ENCODE results near the gene ZNF544.
A peak's percentile ranks its signal among the peaks of the same experiment; 100 is the strongest.

The ZNF544 gene
- total RNA-seq: 21.6 reads per million, percentile 48 among the genes with 10 or more reads in this experiment

DNA sequence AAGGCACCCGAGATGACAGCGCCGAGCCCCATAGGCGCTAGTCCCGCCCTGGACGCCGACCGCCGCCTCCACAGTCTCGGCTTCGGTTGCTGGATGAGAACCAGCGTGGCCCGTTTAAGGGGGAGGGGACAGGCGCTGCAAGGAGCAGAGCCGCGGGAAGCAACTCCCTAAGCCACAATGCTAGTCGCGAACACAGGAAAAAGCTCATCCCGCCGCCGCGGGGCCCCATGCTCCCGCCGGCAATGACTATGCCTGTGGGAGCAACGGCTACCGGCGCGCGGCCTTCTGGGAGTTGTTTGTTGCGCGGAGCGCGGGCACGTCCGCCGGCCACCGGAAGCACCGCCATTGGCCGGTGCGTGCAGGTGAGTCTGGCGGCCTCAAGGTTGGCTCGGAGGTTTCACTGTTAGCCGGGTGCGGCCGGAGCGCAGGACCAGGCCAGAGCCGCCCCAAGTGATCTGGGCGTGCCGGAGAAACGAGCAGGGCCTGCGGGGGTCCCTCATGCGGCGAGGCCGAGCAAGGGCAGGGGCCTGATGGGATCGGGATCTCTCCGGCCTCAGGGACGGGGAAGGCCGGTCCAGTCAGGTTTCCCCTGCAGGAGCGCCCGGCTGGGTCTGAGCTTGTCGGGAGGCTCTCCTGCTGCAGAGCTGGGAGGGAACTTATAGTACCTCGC lies at the start of gene ZNF544:
ZNF544 (plus strand) TSS at position 330 of the 670 bp plus-strand sequence. CDS start 15,110 bp downstream, outside the sequence.
- DNase-seq: peak; percentile 10

DNA sequence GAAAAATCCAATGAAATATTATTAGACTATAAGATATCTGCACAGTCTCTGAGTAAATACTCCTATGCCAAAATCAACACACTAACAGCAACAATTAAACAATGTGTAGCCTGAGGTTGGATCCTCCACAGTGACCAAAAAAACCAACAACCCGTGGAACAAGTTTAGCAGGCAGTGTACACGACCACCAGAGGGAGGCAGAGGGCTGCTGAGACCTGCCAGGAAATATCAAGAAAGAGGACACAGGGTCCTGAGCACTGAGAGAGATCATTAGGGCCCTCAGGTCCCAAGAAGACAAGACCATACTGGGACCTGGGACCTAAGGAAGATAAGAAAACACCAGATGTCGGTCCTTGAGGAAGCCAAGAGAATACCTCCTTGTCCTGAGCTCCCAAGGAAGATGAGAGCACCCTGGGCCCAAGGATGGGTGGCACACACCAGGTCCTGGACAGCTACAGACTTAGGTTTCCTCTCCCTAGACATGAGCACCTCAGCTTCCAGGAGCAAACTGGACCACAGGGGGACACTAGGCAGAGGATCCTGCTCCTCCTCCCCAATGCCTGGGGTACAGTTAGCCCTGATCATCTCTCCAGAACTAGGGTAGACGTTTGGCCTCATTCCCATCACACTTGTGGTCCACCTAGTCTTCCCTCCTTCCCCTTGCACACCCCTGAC lies 46.7 kb upstream of the ZNF544 start:
- peak; percentile 47 for DNase-seq

DNA sequence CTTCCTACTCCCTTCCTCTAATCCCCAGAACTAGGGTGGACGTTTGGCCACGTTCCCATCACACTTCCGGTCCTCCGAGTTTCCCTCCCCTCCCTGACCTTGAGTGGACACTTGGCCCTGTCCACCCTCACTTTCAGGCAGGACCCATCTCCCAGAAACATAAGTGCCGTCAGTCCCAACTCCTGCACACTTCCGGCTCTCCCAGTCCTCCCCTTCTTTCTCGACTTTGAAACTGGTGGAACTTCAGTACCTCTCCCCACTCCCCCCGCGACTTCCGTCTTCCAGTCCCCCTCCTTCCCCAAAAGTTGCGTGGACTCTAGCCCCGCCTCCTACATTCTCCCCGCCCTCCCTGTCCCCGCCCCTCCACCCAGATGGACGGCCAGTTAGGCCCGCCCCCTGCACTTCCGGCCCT lies 46.1 kb upstream of the ZNF544 start:
- peak; percentile 72 for DNase-seq

DNA sequence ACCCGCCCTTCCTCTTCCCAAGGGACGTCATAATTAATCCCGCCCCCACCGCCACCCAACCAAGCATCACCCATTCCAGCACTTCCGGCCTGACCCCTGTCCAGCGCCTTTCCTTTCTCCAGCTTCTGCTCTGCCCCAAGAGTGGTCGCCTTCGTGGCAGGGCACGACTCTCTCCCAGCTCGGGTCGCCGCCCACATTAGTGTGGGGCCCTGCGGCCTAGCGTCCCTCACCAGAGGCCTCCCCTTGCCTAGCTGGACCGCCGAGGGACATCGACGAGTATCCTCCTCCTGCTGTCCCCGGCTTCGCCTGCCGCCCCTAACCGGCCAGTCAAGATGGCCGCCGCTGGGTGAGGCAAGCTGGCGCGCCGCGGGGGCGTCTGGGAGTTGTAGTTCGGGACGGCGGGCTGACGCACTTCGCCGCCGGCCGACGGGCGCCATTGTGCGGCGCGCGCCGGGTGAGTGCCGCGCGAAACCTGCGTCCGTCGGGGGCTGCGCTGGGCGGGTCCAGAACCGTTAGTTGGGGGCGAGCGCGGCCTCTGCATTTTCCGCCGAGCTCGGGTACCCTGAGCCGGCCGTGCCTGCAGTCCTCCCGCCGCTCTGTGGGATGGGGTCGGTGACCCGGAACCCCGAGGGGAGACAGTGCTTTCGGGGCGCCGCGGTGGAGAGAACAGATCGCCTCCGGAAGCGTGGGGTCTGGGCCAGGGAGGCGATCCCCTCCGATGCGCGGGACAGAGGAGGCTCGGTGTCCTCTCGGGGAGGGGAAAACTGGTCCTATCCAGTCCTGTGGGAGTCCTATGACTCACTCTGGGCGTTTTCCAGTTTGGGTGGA lies 45.5 kb upstream of the ZNF544 start, which contains the start of gene ZNF274:
ZNF274 (plus strand) TSS at position 73 of the 828 bp plus-strand sequence. CDS start 905 bp downstream, outside the sequence.
- DNase-seq: peak; percentile 91

DNA sequence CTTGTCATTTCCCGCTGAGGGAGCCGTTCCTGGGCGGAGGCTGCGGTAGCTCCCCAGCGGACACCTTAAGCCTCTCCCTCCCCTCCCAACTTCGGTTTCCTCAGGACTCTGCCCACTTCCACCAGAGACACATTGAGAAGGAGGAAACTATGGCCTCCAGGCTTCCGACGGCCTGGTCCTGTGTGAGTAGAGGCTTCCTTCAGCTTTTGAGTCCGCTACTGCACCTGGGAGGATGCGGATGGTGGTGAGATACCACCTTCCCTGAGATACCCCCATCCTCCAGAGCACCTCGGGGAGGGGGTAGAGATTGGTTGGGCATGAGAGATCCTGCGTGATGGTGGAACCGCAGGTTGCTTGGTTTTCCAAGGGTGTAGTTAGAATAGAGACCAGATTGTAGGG lies 44.9 kb upstream of the ZNF544 start:
- DNase-seq: no peak

DNA sequence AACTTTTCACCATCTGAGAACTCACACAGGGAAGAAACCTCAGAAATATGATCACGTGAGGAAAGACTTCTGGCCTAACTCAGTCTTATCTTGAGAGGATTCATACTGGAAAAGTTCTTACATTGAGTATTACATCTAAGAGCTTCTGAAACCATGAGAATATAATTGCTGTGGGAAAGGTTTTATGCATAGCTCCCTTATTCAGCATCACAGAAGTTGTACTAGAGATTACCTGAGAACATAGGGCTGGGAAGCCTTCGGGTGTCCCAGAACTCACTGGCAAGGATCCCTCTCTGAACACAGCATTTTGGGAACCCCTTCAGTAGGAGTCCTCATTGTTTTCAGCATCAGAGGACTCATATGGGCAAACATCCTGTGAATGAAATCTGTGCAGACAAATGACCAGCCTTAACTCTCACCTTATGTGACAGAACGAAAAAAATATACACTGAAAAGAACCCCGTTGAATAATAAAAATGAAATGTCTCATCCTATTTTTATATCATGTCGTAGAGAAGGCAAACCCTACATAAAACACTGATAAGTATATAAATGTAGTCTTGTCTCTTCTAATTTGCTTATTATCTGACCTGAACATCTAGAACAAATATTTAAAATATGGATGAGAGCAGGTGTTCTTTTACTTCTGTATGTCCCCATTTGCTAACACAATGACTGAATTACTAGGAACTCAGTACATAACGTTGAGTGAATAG lies 31.7 kb upstream of the ZNF544 start:
- DNase-seq: no peak

DNA sequence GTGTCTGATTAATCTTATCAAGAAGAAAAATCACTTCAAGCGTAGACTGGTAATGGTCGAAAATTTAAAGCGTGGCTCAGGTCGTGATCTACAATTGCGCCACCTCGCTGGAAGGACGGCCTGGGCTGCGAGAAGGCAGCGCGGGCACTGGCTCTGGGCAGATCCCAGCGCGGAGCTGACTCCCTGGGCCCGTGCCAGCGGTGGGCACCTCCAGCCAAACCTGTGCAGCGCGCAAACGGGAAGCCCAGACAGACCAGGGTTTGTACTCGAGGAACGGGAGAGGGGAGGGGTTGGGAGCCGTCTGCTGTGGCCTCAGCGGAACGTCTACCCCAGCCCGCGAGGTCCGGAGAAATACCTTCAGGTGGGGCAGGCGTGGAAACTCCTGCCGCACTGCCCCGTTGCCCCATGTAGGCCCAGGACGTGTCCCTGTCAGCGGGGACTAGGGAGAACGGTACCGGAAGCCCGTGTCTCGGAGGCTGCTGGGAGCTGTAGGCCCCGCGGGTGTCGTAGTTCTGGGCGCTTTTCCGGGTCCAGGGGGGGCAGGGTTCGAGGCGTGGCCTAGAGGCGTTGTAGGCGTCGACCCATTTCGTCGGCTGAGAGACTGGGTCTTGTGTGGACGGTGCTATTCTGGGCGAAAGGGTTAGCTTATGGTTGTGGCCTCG lies 24.8 kb upstream of the ZNF544 start:
- no peak for DNase-seq

DNA sequence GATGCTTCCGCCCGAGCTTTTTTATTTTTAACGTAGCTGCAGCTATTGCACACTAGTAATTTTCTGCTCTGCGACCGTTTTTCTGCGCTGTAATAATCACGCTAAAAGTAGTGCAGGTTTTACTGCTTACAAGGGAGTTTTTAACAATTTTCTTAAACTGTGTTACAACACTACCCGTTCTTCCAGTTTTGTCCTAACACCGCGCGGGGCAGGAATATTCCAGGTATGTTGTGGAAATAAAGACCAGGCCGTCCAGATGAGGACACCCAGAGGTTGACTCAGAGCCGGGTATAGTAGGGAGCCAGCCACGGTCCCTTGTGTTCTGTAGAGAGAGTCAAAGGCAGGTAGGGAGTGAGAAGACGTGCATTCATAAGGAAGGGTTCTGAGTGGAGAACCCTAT lies 24.1 kb upstream of the ZNF544 start:
- DNase-seq: no peak

DNA sequence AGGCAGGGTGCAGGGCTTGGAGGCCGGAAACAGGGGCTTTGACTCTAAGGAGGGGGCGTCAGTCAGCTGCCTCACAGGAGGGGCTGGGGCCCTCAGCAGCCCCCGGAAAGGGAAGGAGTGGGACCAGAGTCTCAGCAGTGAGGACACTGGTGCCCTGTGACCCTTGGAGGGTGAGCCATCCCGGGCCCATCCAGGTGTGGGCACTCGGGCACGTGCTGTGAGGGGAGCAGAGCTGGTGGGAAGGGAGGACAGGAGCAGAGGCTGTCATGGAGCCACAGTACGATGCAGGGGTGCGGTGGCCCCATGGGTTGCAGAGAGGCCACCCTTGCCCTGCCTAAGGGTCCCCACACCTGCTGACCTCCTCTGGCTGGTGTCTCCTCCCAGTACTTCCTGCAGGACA lies 19.1 kb upstream of the ZNF544 start:
- DNase-seq: no peak

DNA sequence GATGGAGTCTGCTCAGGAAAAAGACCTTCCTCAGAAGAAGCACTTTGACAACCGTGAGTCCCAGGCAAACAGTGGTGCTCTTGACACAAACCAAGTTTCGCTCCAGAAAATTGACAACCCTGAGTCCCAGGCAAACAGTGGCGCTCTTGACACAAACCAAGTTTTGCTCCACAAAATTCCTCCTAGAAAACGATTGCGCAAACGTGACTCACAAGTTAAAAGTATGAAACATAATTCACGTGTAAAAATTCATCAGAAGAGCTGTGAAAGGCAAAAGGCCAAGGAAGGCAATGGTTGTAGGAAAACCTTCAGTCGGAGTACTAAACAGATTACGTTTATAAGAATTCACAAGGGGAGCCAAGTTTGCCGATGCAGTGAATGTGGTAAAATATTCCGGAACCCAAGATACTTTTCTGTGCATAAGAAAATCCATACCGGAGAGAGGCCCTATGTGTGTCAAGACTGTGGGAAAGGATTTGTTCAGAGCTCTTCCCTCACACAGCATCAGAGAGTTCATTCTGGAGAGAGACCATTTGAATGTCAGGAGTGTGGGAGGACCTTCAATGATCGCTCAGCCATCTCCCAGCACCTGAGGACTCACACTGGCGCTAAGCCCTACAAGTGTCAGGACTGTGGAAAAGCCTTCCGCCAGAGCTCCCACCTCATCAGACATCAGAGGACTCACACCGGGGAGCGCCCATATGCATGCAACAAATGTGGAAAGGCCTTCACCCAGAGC lies 16.2 kb upstream of the ZNF544 start:
- DNase-seq: no peak

DNA sequence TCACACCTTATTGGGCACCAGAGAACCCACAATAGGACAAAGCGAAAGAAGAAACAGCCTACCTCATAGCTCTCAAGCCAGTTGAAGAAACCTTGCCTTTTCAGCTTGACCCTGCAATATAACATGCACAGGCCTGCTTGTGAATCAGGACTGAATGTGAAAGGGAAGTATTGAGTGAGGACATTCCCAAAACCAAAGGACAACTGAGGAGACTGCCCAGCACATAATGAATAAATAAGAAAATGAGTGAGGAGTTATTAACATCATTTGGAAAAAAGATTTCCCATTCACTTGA lies 15.7 kb upstream of the ZNF544 start:
- DNase-seq: no peak

DNA sequence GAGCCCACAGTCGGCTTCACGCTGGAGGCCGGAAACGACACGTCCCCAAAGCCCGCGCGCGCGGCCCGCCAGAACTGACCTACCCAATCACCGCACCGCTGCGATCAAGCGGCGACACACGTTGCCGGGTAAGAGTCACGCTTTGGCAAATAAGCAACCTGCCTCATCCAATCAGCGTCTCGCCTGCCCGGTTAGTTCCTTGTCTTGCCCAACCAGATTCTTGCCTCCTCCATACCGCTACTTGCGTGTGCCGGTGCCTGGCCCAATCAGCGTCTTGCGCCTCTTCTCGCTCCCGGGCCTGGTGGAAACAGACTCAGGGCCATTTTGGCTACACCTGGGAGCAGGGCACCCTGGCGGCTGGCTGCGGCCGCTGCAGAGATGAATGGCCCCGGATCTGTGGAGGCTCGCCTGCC lies 11.6 kb upstream of the ZNF544 start:
- DNase-seq: no peak

DNA sequence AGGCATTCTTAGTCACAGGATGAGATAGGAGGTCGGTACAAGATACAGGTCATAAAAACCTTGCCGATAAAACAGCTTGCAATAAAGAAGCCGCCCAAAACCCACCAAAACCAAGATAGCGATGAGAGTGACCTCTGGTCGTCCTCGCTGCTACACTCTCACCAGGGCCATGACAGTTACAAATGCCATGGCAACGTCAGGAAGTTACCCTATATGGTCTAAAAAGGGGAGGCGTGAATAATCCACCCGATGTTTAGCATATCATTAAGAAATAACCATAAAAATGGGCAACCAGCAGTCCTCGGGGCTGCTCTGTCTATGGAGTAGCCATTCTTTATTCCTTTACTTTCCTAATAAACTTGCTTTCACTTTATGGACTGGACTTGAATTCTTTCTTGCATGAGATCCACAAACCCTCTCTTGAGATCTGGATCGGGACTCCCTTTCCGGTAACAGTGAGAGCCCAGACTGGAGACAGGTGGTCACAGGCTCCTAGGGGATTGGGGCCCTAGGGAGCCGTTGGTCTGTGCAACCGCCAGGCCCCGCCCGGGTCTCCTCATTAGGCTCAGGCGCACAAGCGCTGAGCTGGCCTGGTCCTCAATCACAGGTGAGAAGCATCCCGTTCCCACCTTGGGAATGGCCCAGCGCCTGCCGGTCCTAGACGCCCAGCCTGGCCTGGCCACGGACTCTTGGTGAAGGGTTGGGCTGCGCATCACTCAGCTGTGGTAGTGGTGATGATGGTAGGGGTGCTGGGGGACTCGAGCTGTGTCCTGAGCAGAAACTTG lies 10.9 kb upstream of the ZNF544 start:
- DNase-seq: no peak

DNA sequence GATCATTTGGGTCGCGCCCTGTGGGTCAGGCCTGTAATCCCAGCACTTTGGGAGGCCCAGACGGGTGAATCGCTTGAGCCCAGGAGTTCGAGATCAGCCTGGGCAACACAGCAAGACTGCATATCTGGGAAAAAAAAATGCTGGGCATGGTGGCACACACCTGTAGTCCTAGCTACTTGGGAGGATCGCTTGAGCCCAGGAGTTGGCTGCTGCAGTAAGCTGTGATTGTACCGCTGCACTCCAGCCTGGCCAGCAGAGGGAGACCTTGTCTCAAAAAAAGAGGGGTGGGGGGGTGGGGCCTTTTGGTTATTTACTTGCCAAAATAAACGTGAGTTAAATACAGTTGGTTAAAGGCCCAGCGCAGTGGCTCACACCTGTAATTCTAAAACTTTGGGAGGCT lies 9.8 kb upstream of the ZNF544 start:
- DNase-seq: no peak

DNA sequence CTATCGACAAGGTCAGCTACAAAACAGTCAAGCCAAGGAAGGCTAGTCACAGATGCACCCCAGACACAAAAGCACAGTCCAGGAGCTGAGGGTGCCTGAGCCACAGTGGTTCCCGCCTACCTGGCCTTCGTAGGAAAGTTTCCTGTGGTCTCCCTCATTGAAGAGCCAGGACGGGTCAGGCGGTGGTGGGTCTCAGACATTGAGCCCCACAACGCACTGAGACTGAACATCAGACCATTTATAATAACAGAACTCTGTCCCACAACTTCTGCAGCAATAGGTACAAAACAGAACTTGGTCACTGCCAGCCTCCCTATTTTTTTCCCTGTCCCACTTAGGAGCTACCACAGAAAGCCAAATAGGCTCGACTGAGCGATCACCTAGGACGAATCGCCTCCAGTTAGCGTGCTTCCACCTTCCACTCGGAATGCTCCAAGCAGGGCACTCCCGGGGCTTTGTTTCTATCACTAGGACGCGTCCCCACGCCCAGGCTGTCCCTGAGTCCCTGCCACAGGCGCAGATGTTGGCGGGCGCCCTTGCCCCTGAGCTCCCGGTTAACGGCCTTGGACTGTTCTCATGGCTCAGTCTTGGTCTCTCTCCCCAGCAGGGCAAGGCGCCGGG lies 640 bp upstream of the ZNF544 start:
- DNase-seq: no peak

DNA sequence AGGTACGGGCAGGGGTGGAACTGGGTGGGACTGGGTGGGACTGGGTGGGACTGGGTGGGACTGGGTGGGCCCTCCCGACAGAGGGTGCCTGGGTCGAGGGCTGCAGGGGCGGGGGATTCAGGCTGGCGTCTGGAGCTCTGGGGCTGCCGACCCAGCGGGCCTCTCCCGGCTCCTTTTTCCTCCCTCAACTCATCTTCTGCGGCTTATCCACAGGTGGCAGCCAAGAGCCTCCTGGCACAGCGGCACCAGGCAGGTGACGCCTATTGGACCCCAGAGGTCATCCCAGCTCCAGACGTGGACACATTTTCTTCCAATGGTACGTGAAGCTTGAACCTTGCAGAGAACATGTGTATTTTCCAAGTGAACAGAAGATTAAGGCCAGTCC lies 533 bp downstream of the ZNF544 start:
- no peak for DNase-seq

DNA sequence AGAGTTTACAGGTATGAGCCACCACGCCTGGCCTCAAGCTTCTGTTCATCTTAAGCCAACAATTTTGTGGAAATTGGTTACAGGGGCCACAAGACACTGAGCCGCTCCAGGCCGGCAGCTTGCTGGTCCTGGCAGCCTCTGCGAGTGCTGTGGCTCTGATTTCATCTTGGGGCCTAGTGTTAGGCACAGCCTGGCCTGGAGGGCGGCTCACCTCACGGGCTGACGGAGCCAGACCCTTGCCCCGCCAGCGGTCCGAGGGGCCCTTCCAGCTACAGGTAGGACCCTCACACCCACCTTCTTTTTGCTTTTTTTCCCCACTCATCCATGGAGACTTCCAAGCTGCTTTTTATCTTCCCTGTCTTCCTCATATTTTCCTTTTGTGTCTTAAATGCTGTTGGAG lies 8.6 kb downstream of the ZNF544 start:
- DNase-seq: no peak

DNA sequence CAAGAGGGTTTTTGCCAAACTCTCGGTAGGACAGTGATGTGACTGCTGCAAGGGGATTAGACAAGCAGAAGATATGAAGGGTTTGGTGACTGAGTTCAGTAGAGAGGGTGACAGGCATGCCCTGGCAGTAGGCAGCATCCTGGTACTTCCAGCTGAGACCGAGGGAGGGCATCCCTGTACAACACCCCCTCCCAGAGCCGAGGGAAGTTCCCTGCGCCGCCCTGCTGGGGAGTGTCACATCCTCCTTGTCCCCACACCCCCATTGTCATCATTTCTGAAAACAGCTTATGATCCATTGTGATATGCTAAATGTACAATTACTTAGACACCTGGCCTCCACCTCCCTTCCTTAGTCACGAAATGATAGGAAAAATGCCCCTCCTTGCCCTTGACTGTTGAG lies 14.6 kb downstream of the ZNF544 start:
- no peak for DNase-seq

DNA sequence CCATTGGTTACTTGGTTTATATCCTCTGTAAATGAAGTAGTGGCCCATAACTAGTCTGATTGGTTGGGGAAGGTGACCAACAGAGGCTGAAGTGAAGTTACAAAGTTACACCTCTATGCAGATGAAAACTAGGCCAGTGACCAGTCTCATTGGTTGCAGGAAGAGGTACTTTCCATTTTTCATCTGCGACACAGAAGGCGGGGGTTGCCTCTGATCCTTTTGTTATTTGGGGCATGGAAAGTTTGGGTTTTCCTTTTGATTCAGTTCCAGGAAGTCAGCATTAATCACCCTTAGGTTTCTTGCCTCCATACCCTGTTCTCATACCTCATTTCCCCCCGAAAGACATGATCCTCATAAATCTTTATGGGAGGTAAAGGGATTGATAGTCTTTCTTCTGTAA lies 20.2 kb downstream of the ZNF544 start:
- DNase-seq: no peak

DNA sequence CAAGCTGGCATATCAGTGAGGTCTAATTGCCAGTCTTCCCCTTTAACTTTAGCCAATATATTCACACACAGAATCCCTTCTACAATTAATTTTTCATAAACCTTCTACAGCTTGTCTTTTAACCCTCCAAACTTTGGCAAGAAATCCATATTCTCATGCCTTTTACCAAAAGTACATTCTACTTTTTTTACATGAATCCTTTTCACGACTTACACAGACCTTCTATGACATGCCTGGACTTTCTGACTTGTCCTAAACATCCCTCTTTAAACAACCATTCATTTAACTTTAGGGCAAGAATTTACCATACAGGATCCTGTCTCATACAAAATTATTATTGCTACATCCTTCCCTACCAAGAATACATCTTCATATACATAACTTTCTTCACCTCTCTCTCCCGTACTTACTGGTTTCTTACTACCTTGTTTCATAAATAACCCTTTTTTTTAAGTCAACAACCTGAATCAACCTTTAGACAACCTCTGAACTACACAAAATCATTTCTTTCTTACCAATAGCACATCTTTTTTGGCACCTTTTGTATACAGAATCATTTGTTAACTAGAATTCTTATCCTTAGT lies 23.5 kb downstream of the ZNF544 start:
- DNase-seq: no peak

Measured in effector CD4-positive, alpha-beta T cell (primary cell).